ENCODE results near the gene SSC5D.

The SSC5D gene

GRCh38 chr19:55456347-55456746, 31.9 kb upstream of the SSC5D start:
- DNase-seq (ENCODE audit: low spot score) = no peak

GRCh38 chr19:55457683-55458457, 30.4 kb upstream of the SSC5D start:
- TF ChIP-seq, protein P1, sequence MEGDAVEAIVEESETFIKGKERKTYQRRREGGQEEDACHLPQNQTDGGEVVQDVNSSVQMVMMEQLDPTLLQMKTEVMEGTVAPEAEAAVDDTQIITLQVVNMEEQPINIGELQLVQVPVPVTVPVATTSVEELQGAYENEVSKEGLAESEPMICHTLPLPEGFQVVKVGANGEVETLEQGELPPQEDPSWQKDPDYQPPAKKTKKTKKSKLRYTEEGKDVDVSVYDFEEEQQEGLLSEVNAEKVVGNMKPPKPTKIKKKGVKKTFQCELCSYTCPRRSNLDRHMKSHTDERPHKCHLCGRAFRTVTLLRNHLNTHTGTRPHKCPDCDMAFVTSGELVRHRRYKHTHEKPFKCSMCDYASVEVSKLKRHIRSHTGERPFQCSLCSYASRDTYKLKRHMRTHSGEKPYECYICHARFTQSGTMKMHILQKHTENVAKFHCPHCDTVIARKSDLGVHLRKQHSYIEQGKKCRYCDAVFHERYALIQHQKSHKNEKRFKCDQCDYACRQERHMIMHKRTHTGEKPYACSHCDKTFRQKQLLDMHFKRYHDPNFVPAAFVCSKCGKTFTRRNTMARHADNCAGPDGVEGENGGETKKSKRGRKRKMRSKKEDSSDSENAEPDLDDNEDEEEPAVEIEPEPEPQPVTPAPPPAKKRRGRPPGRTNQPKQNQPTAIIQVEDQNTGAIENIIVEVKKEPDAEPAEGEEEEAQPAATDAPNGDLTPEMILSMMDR (IDR thresholded peaks at IDR 0.05; ENCODE audit: extremely low read depth, missing control alignments) = no peak
- DNase-seq (ENCODE audit: low spot score) = no peak

More at GRCh38 chr19:55456347-55456746, 31.9 kb upstream of the SSC5D start:
- TF ChIP-seq, protein P1 (IDR thresholded peaks at IDR 0.05; ENCODE audit: extremely low read depth, missing control alignments) = no peak

DNA sequence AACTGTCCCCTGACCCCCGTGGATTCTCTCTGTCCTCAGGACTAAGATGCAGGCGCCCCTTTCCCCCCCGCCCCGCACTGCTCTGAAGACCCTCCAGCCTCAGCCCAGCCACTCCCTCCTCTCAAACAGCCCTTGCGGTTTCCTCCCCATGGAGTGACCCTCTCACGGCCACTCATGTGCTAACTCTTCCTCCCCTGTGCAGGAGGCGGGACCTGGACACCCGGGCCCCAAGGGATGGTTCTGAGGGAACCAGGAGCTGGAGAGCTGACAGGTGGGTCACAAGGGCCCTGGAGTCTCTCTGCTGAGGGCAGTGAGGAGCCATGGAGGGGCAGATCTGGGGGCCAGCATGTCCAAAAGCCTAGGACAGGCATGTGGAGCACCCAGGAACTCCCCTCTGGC, 28.7 kb upstream of the SSC5D start:
- no peak for DNase-seq (ENCODE audit: low spot score)
- TF ChIP-seq, protein P1 (IDR thresholded peaks at IDR 0.05; ENCODE audit: extremely low read depth, missing control alignments) = no peak

DNA sequence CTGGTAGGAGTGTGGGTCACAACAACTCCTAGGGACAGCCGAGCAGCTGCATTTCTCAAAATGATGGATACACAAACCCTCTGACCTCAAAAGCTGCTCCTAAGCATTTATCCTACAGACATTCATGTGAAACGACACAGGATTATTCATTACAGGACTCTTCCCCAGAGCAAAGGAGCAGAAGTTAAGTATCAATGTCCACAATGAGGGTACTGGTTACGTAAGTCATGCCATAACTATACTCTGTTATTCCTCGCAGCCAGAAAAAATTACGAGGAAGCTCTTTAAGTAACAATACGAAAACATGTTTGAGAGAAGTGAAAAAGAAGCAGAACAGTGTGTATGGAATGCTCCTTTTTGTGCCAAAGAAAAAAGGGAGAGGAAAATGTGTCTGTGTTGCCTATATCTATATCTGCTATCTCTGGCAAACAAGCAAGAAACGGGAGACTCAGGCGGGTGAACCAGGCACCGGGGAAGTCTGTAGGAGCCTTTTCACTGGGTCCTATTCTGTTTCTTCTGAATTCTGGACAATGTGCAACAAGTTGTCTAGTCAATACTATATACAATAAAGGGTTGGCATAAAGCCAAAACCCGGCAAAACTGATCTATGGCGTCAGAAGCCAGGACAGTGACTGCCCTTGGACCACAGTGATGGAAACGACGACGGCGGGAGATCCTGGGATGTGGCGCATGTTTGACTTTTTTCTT, 28.1 kb upstream of the SSC5D start:
- DNase-seq (ENCODE audit: low spot score) = no peak
- TF ChIP-seq, protein P1 (IDR thresholded peaks at IDR 0.05; ENCODE audit: extremely low read depth, missing control alignments) = no peak

DNA sequence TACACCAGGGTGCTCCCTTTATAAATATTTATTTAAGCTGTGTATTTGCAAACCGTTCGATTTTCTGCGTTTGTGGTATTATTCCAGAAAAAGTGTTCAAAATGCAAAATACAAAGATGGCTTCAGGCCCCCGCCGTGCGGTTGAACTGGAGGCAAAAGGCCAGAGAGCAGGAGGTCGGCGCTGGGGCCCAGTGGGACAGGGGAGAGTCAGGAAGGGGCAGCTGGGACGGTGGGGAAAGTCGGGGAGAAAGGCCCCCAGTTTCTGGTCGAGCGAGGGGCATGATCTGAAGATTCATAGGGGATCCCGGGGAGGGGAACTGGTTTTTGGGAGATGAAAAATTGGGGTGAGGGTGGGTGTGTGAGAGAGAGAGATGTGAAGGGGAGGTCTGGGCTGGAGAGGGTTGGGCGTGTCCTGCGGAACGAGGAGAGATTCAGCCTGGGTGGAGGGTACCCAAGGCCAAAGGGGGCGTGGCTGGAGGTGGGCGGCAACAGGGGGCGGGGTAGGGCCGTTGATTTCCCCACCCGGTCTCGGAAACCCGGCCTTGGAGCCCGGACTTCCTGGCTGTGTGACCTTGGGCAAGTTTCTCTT, 27.5 kb upstream of the SSC5D start:
- peak; percentile 80 for DNase-seq (ENCODE audit: low spot score)
- TF ChIP-seq, protein P1 (IDR thresholded peaks at IDR 0.05; ENCODE audit: extremely low read depth, missing control alignments) = no peak

DNA sequence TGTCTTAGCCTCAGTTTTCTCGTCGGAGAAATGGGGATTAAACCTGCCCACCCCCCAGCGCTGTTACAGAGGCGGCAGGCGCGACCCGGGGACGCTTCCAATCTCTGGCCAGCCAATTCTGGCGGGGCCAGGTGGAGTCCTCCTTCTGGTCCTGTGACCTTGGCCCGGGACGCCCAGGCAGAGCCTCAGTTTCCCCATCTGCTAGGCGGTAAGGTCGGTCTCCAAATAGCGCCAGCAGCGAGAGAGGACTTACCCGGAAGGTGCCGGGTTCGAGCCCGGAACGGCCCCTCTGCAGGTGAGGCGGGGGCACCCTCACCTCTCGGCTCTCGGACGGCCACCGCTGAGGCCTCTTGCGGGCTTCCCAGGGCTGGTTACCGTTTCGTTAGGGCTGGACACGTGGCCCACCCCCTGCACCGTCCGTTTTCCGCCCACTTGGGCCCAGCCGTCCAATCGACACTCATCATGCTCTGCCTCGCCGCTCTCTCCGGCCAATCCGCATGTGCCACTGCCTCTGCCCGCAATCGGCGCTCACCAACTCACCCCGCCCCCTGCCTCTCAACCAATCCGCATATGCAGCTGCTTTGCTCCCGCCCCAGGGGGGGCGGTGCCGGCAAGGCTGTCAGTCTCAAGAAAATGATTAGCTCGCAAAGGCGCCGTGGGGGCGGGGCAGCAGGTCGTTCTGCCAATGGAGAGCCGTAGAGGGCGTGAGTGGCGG, 26.8 kb upstream of the SSC5D start, which contains the start of gene ISOC2:
TSS of gene ISOC2 (minus strand) at position 384 of the 715 bp plus-strand sequence. CDS start 5,156 bp downstream, outside the sequence.
- TF ChIP-seq, protein P1 (IDR thresholded peaks at IDR 0.05; ENCODE audit: extremely low read depth, missing control alignments) = no peak
- DNase-seq (ENCODE audit: low spot score) = peak; percentile 99

Measured in GM20000 (cell line).